GM23248 (cell line): ENCODE measurements around the gene LBHD1. TPM values are rescaled to one million over a fixed set of nuclear protein-coding genes. Genes with fewer than 3 reads are reported as not detected.
A peak's percentile ranks its signal among the peaks of the same experiment; 100 is the strongest.
"Not testable (repeated sequence)": the region's sequence is repeated elsewhere in the genome, so short reads cannot be mapped to it uniquely, and the experiment has no call there.

Experiments
- DNase-seq: peaks from one replicate; pipeline ENCODE4 v3.0.0-alpha.2; 2015
- H2AFZ ChIP-seq: fragments of 200-600 bp; sonication (generic); 2 replicates; pipeline ENCODE4 v1.6.1; 2016; ENCODE audit warnings: antibody characterized with exemption
- H3F3A ChIP-seq: fragments of 200-600 bp; sonication (generic); 2 replicates; pipeline ENCODE4 v1.6.1; 2016; ENCODE audit warnings: mild to moderate bottlenecking, antibody characterized with exemption, mixed run types; ENCODE audit not compliant: insufficient read depth
- H3K27ac ChIP-seq: fragments of 200-600 bp; sonication (generic); 2 replicates; pipeline ENCODE4 v1.5.1; 2016; ENCODE audit warnings: mild to moderate bottlenecking
- H3K27me3 ChIP-seq: fragments of 200-600 bp; sonication (generic); replicated peaks from 2 replicates; pipeline ENCODE4 v1.6.1; 2016; ENCODE audit warnings: mild to moderate bottlenecking; ENCODE audit not compliant: insufficient read depth
- H3K36me3 ChIP-seq: fragments of 200-600 bp; sonication (generic); 2 replicates; pipeline ENCODE4 v1.6.1; 2016; ENCODE audit warnings: low read depth, mild to moderate bottlenecking
- H3K4me1 ChIP-seq: fragments of 200-600 bp; sonication (generic); 2 replicates; pipeline ENCODE4 v1.6.1; 2016; ENCODE audit warnings: mild to moderate bottlenecking; ENCODE audit not compliant: insufficient read depth
- H3K4me2 ChIP-seq: fragments of 200-600 bp; sonication (generic); one replicate; pipeline ENCODE4 v1.6.1; 2016; ENCODE audit warnings: mild to moderate bottlenecking; ENCODE audit not compliant: unreplicated experiment
- H3K4me3 ChIP-seq: fragments of 200-600 bp; sonication (generic); 2 replicates; pipeline ENCODE4 v1.5.1; 2016; ENCODE audit warnings: mild to moderate bottlenecking
- H3K79me2 ChIP-seq: fragments of 200-600 bp; sonication (generic); 2 replicates; pipeline ENCODE4 v1.6.1; 2016; ENCODE audit warnings: mild to moderate bottlenecking; ENCODE audit not compliant: insufficient read depth
- H3K9ac ChIP-seq: fragments of 200-600 bp; sonication (generic); 2 replicates; pipeline ENCODE4 v1.6.1; 2016; ENCODE audit warnings: mild to moderate bottlenecking
- H3K9me2 ChIP-seq: fragments of 200-600 bp; sonication (generic); 2 replicates; pipeline ENCODE4 v1.6.1; 2016; ENCODE audit warnings: mixed run types, mild to moderate bottlenecking, moderate library complexity; ENCODE audit not compliant: insufficient read depth
- H3K9me3 ChIP-seq: fragments of 200-600 bp; sonication (generic); one replicate; pipeline ENCODE4 v1.6.1; 2017; ENCODE audit warnings: low read depth
- H4K20me1 ChIP-seq: fragments of 200-600 bp; sonication (generic); 2 replicates; pipeline ENCODE4 v1.6.0; 2016; ENCODE audit not compliant: insufficient read depth
- EZH2 ChIP-seq: fragments of 200-600 bp; sonication (generic); IDR thresholded peaks from 2 replicates; pipeline ENCODE4 v1.6.1; 2018; ENCODE audit warnings: antibody characterized with exemption, mild to moderate bottlenecking; ENCODE audit not compliant: insufficient read depth, poor library complexity, severe bottlenecking
- EZH2phosphoT487 ChIP-seq: fragments of 200-600 bp; sonication (generic); IDR thresholded peaks from 2 replicates; pipeline ENCODE4 v1.6.1; 2018; ENCODE audit warnings: antibody characterized with exemption, moderate library complexity, mild to moderate bottlenecking, low read depth; ENCODE audit not compliant: insufficient read depth
- WGBS, 2 experiments: methylation state at CpG; one replicate each; pipeline ENCODE4 v1.1.6; 2015 to 2017; ENCODE audit warnings: low lambda C conversion rate in 2 of 2, low coverage in 1 of 2; ENCODE audit errors: missing lambda C conversion rate in 2 of 2; 5-methylcytosine and 5-hydroxymethylcytosine counted together
- in situ Hi-C: fragments of 300-500 bp; cut with MboI; formaldehyde crosslinking; loops from 2 replicates; pipeline ENCODE4 v1.15.0; 2020
- polyA plus RNA-seq: library from polyadenylated mRNA; unstranded; fragments of >200 nt; fragmentation: Nextera tagmentation; extraction: Ambion mirVana; gene quantifications from 2 replicates; pipeline ENCODE4 v1.2.1, GENCODE V29; 2016
- total RNA-seq: library from RNA; depleted of rRNA; stranded (reverse); fragments of >200 nt; shearing (Covaris generic); gene quantifications from 2 replicates; pipeline ENCODE4 v1.2.3, GENCODE V29; 2014

LBHD1 gene
- total and polyA plus RNA-seq, 2 experiments from 2014 or later = 3.6 to 5.8 TPM

- peak overlapping the region; percentile 81 for H3K9ac ChIP-seq
These were observed 49.5 kb downstream of the LBHD1 start for GRCh38 chr11:62622476-62623089.

GRCh38 chr11:62621567-62622470 is 50.2 kb downstream of the LBHD1 start, which contains the start of gene B3GAT3:
Gene B3GAT3 (minus strand): TSS chr11:62621986. CDS start chr11:62621947, 39 bp downstream.
- Histone ChIP-seq H3K27me3 (no peaks in the 10 kb centered on the region), H4K20me1 (no peaks in the 10 kb centered on the region), H2AFZ (peak within 1 kb of the TSS; percentile 84), H3F3A (peaks cover 57% of the 10 kb centered on the region), H3K4me3 (peak within 1 kb of the TSS; percentile 90), H3K9me2 (no peaks in the 10 kb centered on the region), H3K27ac (peak within 1 kb of the TSS; percentile 98), H3K36me3 (peaks cover 12% of the 10 kb centered on the region; the same call in 1 of the 2 replicates), H3K9me3 (no peaks in the 10 kb centered on the region), H3K4me2 (peak within 1 kb of the TSS; percentile 90), H3K9ac (peak within 1 kb of the TSS; percentile 81), H3K79me2 (peaks cover 29% of the 10 kb centered on the region), H3K4me1 (peaks cover 18% of the 10 kb centered on the region)
- in situ Hi-C loops = no loop called here
- 2 to 3% methylated on average over 58 to 65 of the region's 77 CpGs for WGBS, 2 experiments
- TF ChIP-seq EZH2 (no peak), EZH2phosphoT487 (no peak)
- DNase-seq = peak; percentile 99

More at GRCh38 chr11:62622476-62623089, 49.5 kb downstream of the LBHD1 start:
- H3K27ac ChIP-seq = peak overlapping the region; percentile 98
- peak overlapping the region; percentile 57 for H2AFZ ChIP-seq
- no peaks in the 10 kb centered on the region for H4K20me1 ChIP-seq
- H3F3A ChIP-seq = peaks cover 62% of the 10 kb centered on the region
- 77 to 80% methylated on average over 7 of the region's 7 CpGs for WGBS, 2 experiments
- peaks cover 29% of the 10 kb centered on the region for H3K79me2 ChIP-seq
- no peaks in the 10 kb centered on the region for H3K27me3 ChIP-seq
- TF ChIP-seq EZH2 (no peak), EZH2phosphoT487 (no peak)
- peaks cover 18% of the 10 kb centered on the region; the same call in 1 of the 2 replicates for H3K36me3 ChIP-seq
- H3K9me2 ChIP-seq = no peaks in the 10 kb centered on the region
- no peak for DNase-seq
- peak overlapping the region; percentile 90 for H3K4me3 ChIP-seq
- no peaks in the 10 kb centered on the region for H3K9me3 ChIP-seq
- H3K4me2 ChIP-seq = peak overlapping the region; percentile 40
- H3K4me1 ChIP-seq = peaks cover 18% of the 10 kb centered on the region
- in situ Hi-C loops = no loop called here

- TF ChIP-seq EZH2 = no peak
- in situ Hi-C loops = no loop called here
- peak overlapping the region; percentile 81 for H3K9ac ChIP-seq
- H3K9me3 ChIP-seq = no peaks in the 10 kb centered on the region
- H3K4me3 ChIP-seq = peak overlapping the region; percentile 90
- H3K4me1 ChIP-seq = peaks cover 18% of the 10 kb centered on the region
- H4K20me1 ChIP-seq = no peaks in the 10 kb centered on the region
- H3K27ac ChIP-seq = peak overlapping the region; percentile 98
- H2AFZ ChIP-seq = peak overlapping the region; percentile 84
- H3K36me3 ChIP-seq = peaks cover 6% of the 10 kb centered on the region; the same call in 1 of the 2 replicates
- peak overlapping the region; percentile 90 for H3K4me2 ChIP-seq
- no peaks in the 10 kb centered on the region for H3K27me3 ChIP-seq
- peaks cover 29% of the 10 kb centered on the region for H3K79me2 ChIP-seq
- peaks cover 50% of the 10 kb centered on the region for H3F3A ChIP-seq
- no peaks in the 10 kb centered on the region for H3K9me2 ChIP-seq
- WGBS, 2 experiments = 28% methylated on average over 8 of the region's 8 CpGs
- DNase-seq = no peak
These were observed 51.0 kb downstream of the LBHD1 start for GRCh38 chr11:62621027-62621566.

- H3K36me3 ChIP-seq, H3K4me3 ChIP-seq, H2AFZ ChIP-seq, in situ Hi-C loops, H3K9ac ChIP-seq, H3K9me3 ChIP-seq, H3K27ac ChIP-seq, H3K4me2 ChIP-seq, H4K20me1 ChIP-seq, H3K9me2 ChIP-seq, DNase-seq, H3K27me3 ChIP-seq: not testable (repeated sequence)
- H3K4me1 ChIP-seq = peaks cover 14% of the 10 kb centered on the region; the same call in 1 of the 2 replicates
- peaks cover 29% of the 10 kb centered on the region for H3K79me2 ChIP-seq
- 91 to 93% methylated on average over 13 to 14 of the region's 14 CpGs for WGBS, 2 experiments
- peaks cover 20% of the 10 kb centered on the region for H3F3A ChIP-seq
These were observed 55.1 kb downstream of the LBHD1 start for GRCh38 chr11:62616957-62617356.
